ENCODE results near the gene MPDZ. TPM values are rescaled to one million over a fixed set of nuclear protein-coding genes. Genes with fewer than 3 reads are reported as not detected.

The MPDZ gene
- total and polyA plus RNA-seq, 2 of the 13 experiments (the other 11 are each of a cell fraction or from before 2014, with no cell fraction given) = 12.4 to 14.7 TPM

DNA sequence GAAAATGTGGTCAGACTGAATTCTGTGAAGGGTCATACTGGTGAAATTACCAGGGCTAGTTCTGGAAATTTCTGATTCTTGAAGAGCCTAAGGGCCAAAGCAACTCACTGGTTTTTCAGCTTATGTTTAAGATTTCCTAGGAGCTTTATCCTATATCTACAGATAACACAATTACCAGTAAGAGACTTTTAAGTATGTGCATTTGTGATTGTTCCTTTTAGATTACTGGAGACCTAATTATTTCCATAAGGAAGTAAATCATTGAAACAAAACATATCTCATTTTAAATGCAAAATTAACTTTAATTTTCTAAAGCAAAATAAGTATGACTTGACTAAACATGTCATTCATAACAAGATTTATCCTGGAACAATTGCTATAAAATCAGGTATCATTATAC, 134.2 kb downstream of the MPDZ start:
- no TSS peak for BruUV-seq (replicated peaks)
- in situ Hi-C loops (cut with HindIII; ENCODE audit: extremely low pct_ligation_motif_present, low pct_unique_long_range_greater_than_20kb) = no loop called here

DNA sequence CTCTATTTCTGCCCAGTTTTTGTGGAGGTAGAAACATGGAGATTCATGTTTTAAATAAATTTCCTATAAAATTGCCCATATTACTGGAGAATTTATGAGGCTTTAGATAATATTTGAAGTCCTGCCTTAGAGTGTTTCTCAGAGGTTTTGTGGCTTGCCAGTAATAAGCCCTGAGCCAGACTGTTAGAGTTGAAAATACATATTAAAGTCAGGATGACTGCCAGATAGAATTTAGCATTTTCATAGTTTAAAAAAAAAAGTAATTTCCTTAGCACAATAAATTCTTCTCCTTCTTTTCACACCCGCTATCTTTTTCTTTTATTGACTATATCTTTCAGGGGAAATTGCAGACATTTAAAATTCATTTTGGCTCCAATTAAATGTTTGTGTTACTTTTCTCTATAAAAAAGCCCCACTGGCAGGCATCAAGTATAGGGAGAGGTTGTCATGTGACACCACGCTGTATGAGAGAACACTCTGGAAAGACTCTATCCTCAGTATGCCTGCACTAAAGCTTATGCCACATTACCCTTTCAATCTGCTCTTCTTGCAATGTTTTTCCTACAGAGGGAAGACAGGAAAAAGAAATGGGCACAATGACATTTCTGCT, 135.2 kb downstream of the MPDZ start:
- TF ChIP-seq ETV6 (CRISPR knock-in tag; conservative IDR thresholded peaks at IDR 0.05) (no peak), ZNF331 (CRISPR knock-in tag; IDR thresholded peaks at IDR 0.05) (no peak)
- FAIRE-seq (no peak), DNase-seq (ENCODE audit: low spot score) (no peak), ATAC-seq (no peak)
- H3K4me3 ChIP-seq (replicated peaks in 1 of 3; ENCODE audit: insufficient read depth in 1 of 3, low read depth in 2 of 3, low read length in 3 of 3) = no peak overlapping the region
- H4K20me1 ChIP-seq (ENCODE audit: insufficient read depth, low read length) = no peaks in the 10 kb centered on the region
- no peak overlapping the region for H3K9ac ChIP-seq (ENCODE audit: insufficient read depth, low read depth, low read length)
- 94% methylated on average over 2 of the region's 2 CpGs for WGBS (ENCODE audit: low lambda C conversion rate)
- in situ Hi-C loops (cut with HindIII; ENCODE audit: extremely low pct_ligation_motif_present, low pct_unique_long_range_greater_than_20kb) (no loop called here), intact Hi-C loops (cut with micrococcal nuclease; ENCODE audit: unreplicated experiment) (no loop called here)
- ChIA-PET POLR2A (no interaction called here), CTCF (ENCODE audit: low intra/inter-chr PET ratio, low total read pairs) (no interaction called here)
- no peak overlapping the region for H3K4me2 ChIP-seq (ENCODE audit: low read depth, low read length)
- no peaks in the 10 kb centered on the region for H3K36me3 ChIP-seq (replicated peaks in 1 of 2; ENCODE audit: control insufficient read depth in 1 of 2, insufficient read depth in 2 of 2, low read length in 2 of 2)
- no TSS peak for BruUV-seq (replicated peaks)
- no peaks in the 10 kb centered on the region for H3K27me3 ChIP-seq (ENCODE audit: control insufficient read depth in 1 of 2, insufficient read depth in 2 of 2, low read length in 2 of 2)
- H3K9me3 ChIP-seq (ENCODE audit: low read length) = no peaks in the 10 kb centered on the region
- no peak overlapping the region for H2AFZ ChIP-seq (ENCODE audit: low read length)
- no peaks in the 10 kb centered on the region for H3K79me2 ChIP-seq (ENCODE audit: insufficient read depth, low read length)
- no peaks in the 10 kb centered on the region for H3K4me1 ChIP-seq (ENCODE audit: insufficient read depth, low read length)
- no peak overlapping the region for H3K27ac ChIP-seq (ENCODE audit: extremely low read length, insufficient read depth, low read length)

More for the DNA sequence above, 134.2 kb downstream of the MPDZ start:
- Histone ChIP-seq H3K4me2 (ENCODE audit: low read depth, low read length) (no peak overlapping the region), H3K79me2 (ENCODE audit: insufficient read depth, low read length) (no peaks in the 10 kb centered on the region), H2AFZ (ENCODE audit: low read length) (no peak overlapping the region), H3K27ac (ENCODE audit: extremely low read length, insufficient read depth, low read length) (no peak overlapping the region), H4K20me1 (ENCODE audit: insufficient read depth, low read length) (no peaks in the 10 kb centered on the region), H3K9ac (ENCODE audit: insufficient read depth, low read depth, low read length) (no peak overlapping the region), H3K36me3 (replicated peaks in 1 of 2; ENCODE audit: control insufficient read depth in 1 of 2, insufficient read depth in 2 of 2, low read length in 2 of 2) (0 out of 5 replicates have a peak, but pooled peaks cover 0 to 3% of the 10 kb centered on the region in 2 experiments), H3K9me3 (ENCODE audit: low read length) (no peaks in the 10 kb centered on the region), H3K27me3 (ENCODE audit: control insufficient read depth in 1 of 2, insufficient read depth in 2 of 2, low read length in 2 of 2) (no peaks in the 10 kb centered on the region), H3K4me1 (ENCODE audit: insufficient read depth, low read length) (no peaks in the 10 kb centered on the region), H3K4me3 (replicated peaks in 1 of 3; ENCODE audit: insufficient read depth in 1 of 3, low read depth in 2 of 3, low read length in 3 of 3) (no peak overlapping the region)
- TF ChIP-seq HOXA3 (CRISPR knock-in tag; IDR thresholded peaks at IDR 0.05) = no peak
- no peak for TF ChIP-seq ZNF326 (CRISPR knock-in tag; IDR thresholded peaks at IDR 0.05; ENCODE audit: borderline replicate concordance)
- no peak for TF ChIP-seq ZNF205 (CRISPR knock-in tag; IDR thresholded peaks at IDR 0.05)
- TF ChIP-seq ZNF546 (CRISPR knock-in tag; conservative IDR thresholded peaks at IDR 0.05) = no peak
- TF ChIP-seq ZSCAN31 (CRISPR knock-in tag; IDR thresholded peaks at IDR 0.05; ENCODE audit: low read depth) = no peak
- no peak for TF ChIP-seq ZNF788 (CRISPR knock-in tag; IDR thresholded peaks at IDR 0.05; ENCODE audit: borderline replicate concordance)
- no peak for TF ChIP-seq NR2F2 (IDR thresholded peaks at IDR 0.05; ENCODE audit: borderline replicate concordance, low read depth)
- no peak for TF ChIP-seq ZNF33B (CRISPR knock-in tag; IDR thresholded peaks at IDR 0.05)
- no peak for TF ChIP-seq ZNF441 (CRISPR knock-in tag; IDR thresholded peaks at IDR 0.05; ENCODE audit: borderline replicate concordance)
- no peak for TF ChIP-seq SP2 (CRISPR knock-in tag; IDR thresholded peaks at IDR 0.05)
- TF ChIP-seq CENPT (CRISPR knock-in tag; IDR thresholded peaks at IDR 0.05; ENCODE audit: low read depth) = no peak
- no peak for TF ChIP-seq ZFP41 (CRISPR knock-in tag; IDR thresholded peaks at IDR 0.05; ENCODE audit: borderline replicate concordance)
- TF ChIP-seq, protein P1, sequence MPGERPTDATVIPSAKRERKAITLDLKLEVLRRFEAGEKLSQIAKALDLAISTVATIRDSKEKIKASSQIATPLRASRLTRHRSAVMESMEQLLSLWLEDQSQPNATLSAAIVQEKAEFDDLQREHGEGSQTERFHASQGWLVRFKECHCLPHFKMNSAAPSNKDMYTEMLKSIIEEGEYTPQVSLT (CRISPR knock-in tag; IDR thresholded peaks at IDR 0.05; ENCODE audit: borderline replicate concordance, low read depth) = no peak
- no peak for TF ChIP-seq SOX6 (IDR thresholded peaks at IDR 0.05)
- no peak for TF ChIP-seq SOX6 (CRISPR knock-in tag; IDR thresholded peaks at IDR 0.05)
- ChIA-PET CTCF (ENCODE audit: low intra/inter-chr PET ratio, low total read pairs) (no interaction called here), POLR2A (no interaction called here)
- DNase-seq (ENCODE audit: low spot score) = no peak
- no peak for FAIRE-seq
- ATAC-seq = no peak
- intact Hi-C loops (cut with micrococcal nuclease; ENCODE audit: unreplicated experiment) = no loop called here
